NCI-H82 treated with DMSO at 0.1 percent for 48 hours (cell line): ENCODE data around the gene GALNT2.

Experiments
- DNase-seq: peaks from one replicate; lab custom pipeline; 2025; ENCODE audit not compliant: unreplicated experiment; lab: John Stamatoyannopoulos, UW

The GALNT2 gene

GRCh38 chr1:230144010-230144614 lies 77.1 kb downstream of the GALNT2 start:
- no peak for DNase-seq

GRCh38 chr1:230144758-230145504 lies 77.9 kb downstream of the GALNT2 start:
- DNase-seq = no peak

- no peak for DNase-seq
These were observed 78.5 kb downstream of the GALNT2 start for GRCh38 chr1:230145505-230145899.

- no peak for DNase-seq
These were observed 79.0 kb downstream of the GALNT2 start for GRCh38 chr1:230145953-230146476.

GRCh38 chr1:230146709-230147108 lies 79.7 kb downstream of the GALNT2 start:
- no peak for DNase-seq

- DNase-seq = no peak
These were observed 80.5 kb downstream of the GALNT2 start for GRCh38 chr1:230147253-230148125.

- no peak for DNase-seq
These were observed 81.2 kb downstream of the GALNT2 start for GRCh38 chr1:230148126-230148652.

- no peak for DNase-seq
These were observed 81.9 kb downstream of the GALNT2 start for GRCh38 chr1:230148768-230149469.

- no peak for DNase-seq
These were observed 82.9 kb downstream of the GALNT2 start for GRCh38 chr1:230149751-230150584.

GRCh38 chr1:230150615-230151014 lies 83.6 kb downstream of the GALNT2 start:
- no peak for DNase-seq

GRCh38 chr1:230151924-230152468 lies 85.0 kb downstream of the GALNT2 start:
- DNase-seq = no peak

GRCh38 chr1:230152999-230153398 lies 86.0 kb downstream of the GALNT2 start:
- no peak for DNase-seq

- no peak for DNase-seq
These were observed 86.7 kb downstream of the GALNT2 start for GRCh38 chr1:230153641-230154296.

GRCh38 chr1:230155021-230155420 lies 88.0 kb downstream of the GALNT2 start:
- DNase-seq = no peak

- DNase-seq = no peak
These were observed 89.0 kb downstream of the GALNT2 start for GRCh38 chr1:230156068-230156467.

GRCh38 chr1:230156536-230156935 lies 89.5 kb downstream of the GALNT2 start:
- DNase-seq = no peak

- no peak for DNase-seq
These were observed 90.7 kb downstream of the GALNT2 start for GRCh38 chr1:230157420-230158390.
